OCI-LY1 (cell line): ENCODE data around the gene KLK2.

Experiments used
- H2AFZ ChIP-seq: fragments of 200-600 bp; sonication (generic), shearing (Covaris generic); 2 replicates; pipeline ENCODE4 v1.6.0; 2014; ENCODE audit warnings: antibody characterized with exemption, mild to moderate bottlenecking, low read length
- H3F3A ChIP-seq: fragments of 200-600 bp; sonication (generic), shearing (Covaris generic); 2 replicates; pipeline ENCODE4 v1.6.0; 2014; ENCODE audit warnings: mild to moderate bottlenecking, antibody characterized with exemption, low read length, moderate library complexity; ENCODE audit not compliant: insufficient read depth
- H3K27ac ChIP-seq: fragments of 200-600 bp; sonication (generic); 2 replicates; pipeline ENCODE4 v1.5.1; 2014; ENCODE audit warnings: low read length, mixed run types, mild to moderate bottlenecking, low read depth; ENCODE audit not compliant: poor library complexity, severe bottlenecking
- H3K27me3 ChIP-seq: fragments of 200-600 bp; sonication (generic); 2 replicates; pipeline ENCODE4 v1.6.0; 2014; ENCODE audit warnings: antibody characterized with exemption, mild to moderate bottlenecking, low read length, moderate library complexity; ENCODE audit not compliant: insufficient read depth
- H3K36me3 ChIP-seq: fragments of 200-600 bp; sonication (generic); 2 replicates; pipeline ENCODE4 v1.6.1; 2014; ENCODE audit warnings: mild to moderate bottlenecking, antibody characterized with exemption, low read length, moderate library complexity, mixed read lengths; ENCODE audit not compliant: insufficient read depth
- H3K4me1 ChIP-seq: fragments of 200-600 bp; sonication (generic); 2 replicates; pipeline ENCODE4 v1.5.1; 2014; ENCODE audit warnings: mild to moderate bottlenecking, low read length, moderate library complexity; ENCODE audit not compliant: insufficient read depth, severe bottlenecking
- H3K4me2 ChIP-seq: fragments of 200-600 bp; sonication (generic), shearing (Covaris generic); 2 replicates; pipeline ENCODE4 v1.6.1; 2014; ENCODE audit warnings: low read length
- H3K4me3 ChIP-seq: fragments of 200-600 bp; sonication (generic); 2 replicates; pipeline ENCODE4 v1.5.1; 2014; ENCODE audit warnings: low read length, low read depth, mild to moderate bottlenecking, mixed read lengths; ENCODE audit not compliant: poor library complexity, severe bottlenecking
- H3K79me2 ChIP-seq: fragments of 200-600 bp; shearing (Covaris generic); 2 replicates; pipeline ENCODE4 v1.6.1; 2016; ENCODE audit warnings: mixed run types, low read length, mixed read lengths; ENCODE audit not compliant: insufficient read depth
- H3K9ac ChIP-seq: fragments of 200-600 bp; sonication (generic), shearing (Covaris generic); 2 replicates; pipeline ENCODE4 v1.6.1; 2014; ENCODE audit warnings: mild to moderate bottlenecking, low read length, mixed read lengths
- H3K9me2 ChIP-seq: fragments of 200-600 bp; sonication (generic), shearing (Covaris generic); 2 replicates; pipeline ENCODE4 v1.6.1; 2014; ENCODE audit warnings: low read depth, mild to moderate bottlenecking, low read length, mixed read lengths
- H3K9me3 ChIP-seq: fragments of 200-600 bp; shearing (Covaris generic); 2 replicates; pipeline ENCODE4 v1.6.1; 2014; ENCODE audit warnings: low read length, mixed read lengths
- H4K20me1 ChIP-seq: fragments of 200-600 bp; sonication (generic), shearing (Covaris generic); 2 replicates; pipeline ENCODE4 v1.6.0; 2016; ENCODE audit warnings: mild to moderate bottlenecking, low read length; ENCODE audit not compliant: insufficient read depth
- CTCF ChIP-seq: fragments of 200-600 bp; sonication (generic), shearing (Covaris generic); IDR thresholded peaks from 2 replicates; pipeline ENCODE4 v1.5.1; 2017; ENCODE audit warnings: mild to moderate bottlenecking, antibody characterized with exemption, low read length, moderate library complexity, mixed read lengths
- EZH2 ChIP-seq: fragments of 200-600 bp; sonication (generic), shearing (Covaris generic); IDR thresholded peaks from 2 replicates; pipeline ENCODE4 v1.8.0; 2017; ENCODE audit warnings: borderline replicate concordance, mixed run types, mild to moderate bottlenecking, antibody characterized with exemption, low read length, moderate library complexity, mixed read lengths

Gene KLK2

DNA sequence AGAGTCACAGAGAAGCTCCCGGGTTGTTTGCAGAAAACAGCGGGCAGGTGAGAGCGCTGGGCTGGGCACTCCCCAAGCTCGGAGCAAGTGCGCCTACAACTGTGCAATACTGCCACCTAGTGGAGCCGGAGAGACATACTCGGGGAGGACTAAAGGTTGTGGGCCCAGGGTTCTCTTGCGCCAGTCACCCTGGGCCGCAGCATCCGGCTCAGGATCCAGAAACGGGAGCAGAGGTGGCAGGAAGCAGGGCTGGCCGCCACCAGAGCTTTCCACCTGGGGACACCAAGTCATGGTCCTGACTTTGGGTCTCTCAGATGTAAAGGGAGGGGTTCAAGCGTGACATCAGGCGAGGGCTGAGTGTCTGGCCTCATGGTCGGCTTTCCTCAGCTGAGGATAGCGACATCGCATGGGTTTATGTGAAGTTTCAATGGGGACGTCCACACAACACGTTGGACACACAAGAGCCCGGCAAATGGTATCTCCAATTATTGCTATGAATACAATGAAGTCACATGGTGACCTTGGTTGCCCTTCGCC is 49.1 kb downstream of the KLK2 start:
- no peaks in the 10 kb centered on the region for H3K9me3 ChIP-seq
- H3K4me1 ChIP-seq: no peaks in the 10 kb centered on the region
- no peaks in the 10 kb centered on the region for H4K20me1 ChIP-seq
- no peaks in the 10 kb centered on the region for H3K36me3 ChIP-seq
- H2AFZ ChIP-seq: no peak overlapping the region
- H3K4me2 ChIP-seq: no peak overlapping the region
- H3K27me3 ChIP-seq: no peaks in the 10 kb centered on the region
- no peak for TF ChIP-seq EZH2
- TF ChIP-seq CTCF: peak; percentile 83
- H3K9me2 ChIP-seq: no peaks in the 10 kb centered on the region
- no peak overlapping the region for H3K4me3 ChIP-seq
- no peak overlapping the region for H3K9ac ChIP-seq
- no peaks in the 10 kb centered on the region for H3K79me2 ChIP-seq
- no peaks in the 10 kb centered on the region for H3F3A ChIP-seq
- no peak overlapping the region for H3K27ac ChIP-seq

- Histone ChIP-seq H2AFZ (no peak overlapping the region), H3K36me3 (no peaks in the 10 kb centered on the region), H4K20me1 (no peaks in the 10 kb centered on the region), H3K27ac (no peak overlapping the region), H3K4me1 (no peaks in the 10 kb centered on the region), H3F3A (no peaks in the 10 kb centered on the region), H3K27me3 (no peaks in the 10 kb centered on the region), H3K79me2 (no peaks in the 10 kb centered on the region), H3K4me2 (no peak overlapping the region), H3K4me3 (no peak overlapping the region), H3K9ac (no peak overlapping the region), H3K9me2 (no peaks in the 10 kb centered on the region), H3K9me3 (no peaks in the 10 kb centered on the region)
- TF ChIP-seq EZH2 (no peak), CTCF (no peak)
Observed at GRCh38 chr19:50924586-50924985, 51.3 kb downstream of the KLK2 start.

- Histone ChIP-seq H3K27ac (no peak overlapping the region), H3K4me2 (no peak overlapping the region), H3K4me3 (no peak overlapping the region), H3K9me3 (no peaks in the 10 kb centered on the region), H3K4me1 (no peaks in the 10 kb centered on the region), H3K27me3 (no peaks in the 10 kb centered on the region), H3F3A (no peaks in the 10 kb centered on the region), H3K36me3 (no peaks in the 10 kb centered on the region), H2AFZ (no peak overlapping the region), H4K20me1 (no peaks in the 10 kb centered on the region), H3K9me2 (no peaks in the 10 kb centered on the region), H3K79me2 (no peaks in the 10 kb centered on the region), H3K9ac (no peak overlapping the region)
- TF ChIP-seq CTCF (no peak), EZH2 (no peak)
Observed at GRCh38 chr19:50925734-50926133, 52.5 kb downstream of the KLK2 start.
